Caco-2 (cell line): ENCODE results near the gene ALDH4A1. TPM values are rescaled to one million over a fixed set of nuclear protein-coding genes. Genes with fewer than 3 reads are reported as not detected.

Experiments
- BruUV-seq: library from RNA; stranded (reverse); fragments of 400-500 nt; replicated peaks from 2 replicates; lab custom pipeline; 2021; lab: Mats Ljungman, UMichigan
- CTCF ChIA-PET: fragments of 300-600 bp; sonication (Branson Sonifier 250); formaldehyde crosslinking; loops from one replicate; lab custom pipeline; 2022; ENCODE audit warnings: antibody characterized with exemption; lab: Charles Lee
- POLR2A ChIA-PET: fragments of 300-600 bp; sonication (Branson Sonifier 250); formaldehyde crosslinking; loops from one replicate; lab custom pipeline; 2022; ENCODE audit warnings: antibody characterized with exemption; lab: Charles Lee
- DNase-seq, 2 experiments: peaks; one replicate each; pipeline versions ENCODE4 v3.0.0 to v3.0.0-alpha.2; 2020 to 2022
- H3K27me3 ChIP-seq: replicated peaks from 2 replicates; pipeline ENCODE4 v1.6.0; 2011; ENCODE audit warnings: low read length; ENCODE audit not compliant: control insufficient read depth, insufficient read depth
- H3K36me3 ChIP-seq: 2 replicates; pipeline ENCODE4 v1.5.1; 2011; ENCODE audit warnings: low read length; ENCODE audit not compliant: control insufficient read depth, insufficient read depth
- H3K4me1 ChIP-seq: fragments of 250-450 bp; sonication (Bioruptor Pico); 2 replicates; pipeline ENCODE4 v1.5.1; 2020; ENCODE audit warnings: mild to moderate bottlenecking
- H3K4me3 ChIP-seq: 2 replicates; pipeline ENCODE4 v1.5.1; 2011; ENCODE audit warnings: low read depth, mild to moderate bottlenecking, control low read depth, low read length
- H3K9me3 ChIP-seq: fragments of 250-450 bp; sonication (Bioruptor Pico); 2 replicates; pipeline ENCODE4 v1.5.1; 2020; ENCODE audit warnings: mild to moderate bottlenecking, moderate library complexity
- H3K27ac Mint-ChIP-seq: one replicate; pipeline ENCODE4 v1.8.0; 2022; ENCODE audit warnings: mixed read lengths; ENCODE audit not compliant: unreplicated experiment
- H3K27me3 Mint-ChIP-seq: one replicate; pipeline ENCODE4 v1.8.0; 2022; ENCODE audit warnings: mixed read lengths; ENCODE audit not compliant: insufficient read depth, unreplicated experiment
- H3K36me3 Mint-ChIP-seq: one replicate; pipeline ENCODE4 v1.8.0; 2022; ENCODE audit warnings: mild to moderate bottlenecking, mixed read lengths; ENCODE audit not compliant: insufficient read depth, unreplicated experiment
- H3K4me1 Mint-ChIP-seq: one replicate; pipeline ENCODE4 v1.8.0; 2022; ENCODE audit warnings: low read depth, mixed read lengths; ENCODE audit not compliant: unreplicated experiment
- H3K4me3 Mint-ChIP-seq: one replicate; pipeline ENCODE4 v1.8.0; 2022; ENCODE audit warnings: mild to moderate bottlenecking, moderate library complexity, mixed read lengths; ENCODE audit not compliant: unreplicated experiment
- H3K9me3 Mint-ChIP-seq: one replicate; pipeline ENCODE4 v1.8.0; 2022; ENCODE audit warnings: mixed read lengths; ENCODE audit not compliant: unreplicated experiment
- CTCF ChIP-seq, 2 experiments: fragments of 200-600 bp in 1 of 2; IDR thresholded peaks; 1 replicate in 1 of 2; 2 replicates in 1 of 2; pipeline versions ENCODE4 v1.5.1 to v1.8.0; 2011 to 2022; ENCODE audit warnings: antibody characterized with exemption in 1 of 2, control low read depth in 1 of 2, inconsistent platforms in 1 of 2, low read depth in 1 of 2, low read length in 1 of 2, mild to moderate bottlenecking in 1 of 2, moderate library complexity in 1 of 2; ENCODE audit not compliant: insufficient read depth in 1 of 2, severe bottlenecking in 1 of 2, unreplicated experiment in 1 of 2
- intact Hi-C: fragments of 100-400 bp; cut with micrococcal nuclease; formaldehyde crosslinking; loops from one replicate; pipeline ENCODE4 v1.10.0; 2022; ENCODE audit not compliant: unreplicated experiment
- total RNA-seq: library from RNA; stranded (reverse); gene quantifications from 2 replicates; pipeline ENCODE4 v1.2.3, GENCODE V29; 2022

The ALDH4A1 gene
- total RNA-seq, 1 experiment from 2014 or later = 18.0 TPM

- CTCF ChIA-PET = interaction anchor here (0.6 to 0.8 kb wide), 2 partner anchors 14 to 35 kb away, joined by 3 read pairs; no protein-coding TSS in a partner anchor
- H3K27ac Mint-ChIP-seq = no peak overlapping the region
Measured at GRCh38 chr1:18861590-18861989, 40.8 kb downstream of the ALDH4A1 start.

GRCh38 chr1:18861082-18861481, 41.3 kb downstream of the ALDH4A1 start:
- H3K4me1 Mint-ChIP-seq = no peaks in the 10 kb centered on the region
- no peak overlapping the region for H3K27ac Mint-ChIP-seq
- no peaks in the 10 kb centered on the region for H3K9me3 Mint-ChIP-seq
- Histone ChIP-seq H3K27me3 (no peaks in the 10 kb centered on the region), H3K36me3 (no peaks in the 10 kb centered on the region), H3K4me3 (no peak overlapping the region), H3K4me1 (no peaks in the 10 kb centered on the region), H3K9me3 (no peaks in the 10 kb centered on the region)
- H3K4me3 Mint-ChIP-seq = no peak overlapping the region
- H3K36me3 Mint-ChIP-seq = no peaks in the 10 kb centered on the region
- BruUV-seq = no TSS peak
- peaks cover 6% of the 10 kb centered on the region for H3K27me3 Mint-ChIP-seq
- no peak for TF ChIP-seq CTCF (IDR thresholded peaks at IDR 0.05; ENCODE audit: insufficient read depth in 1 of 2, low read depth in 1 of 2, low read length in 1 of 2, severe bottlenecking in 1 of 2, unreplicated experiment in 1 of 2)
- CTCF ChIA-PET = interaction anchor here (0.6 kb wide), 1 partner anchor 36 kb away, joined by 3 read pairs; no protein-coding TSS in a partner anchor
- POLR2A ChIA-PET = no interaction called here
- intact Hi-C loops = no loop called here
- no peak for DNase-seq

More at GRCh38 chr1:18861590-18861989, 40.8 kb downstream of the ALDH4A1 start:
- POLR2A ChIA-PET = no interaction called here
- intact Hi-C loops = no loop called here
- H3K9me3 Mint-ChIP-seq = no peaks in the 10 kb centered on the region
- H3K4me3 ChIP-seq = no peak overlapping the region
- H3K4me3 Mint-ChIP-seq = no peak overlapping the region
- no peaks in the 10 kb centered on the region for H3K36me3 ChIP-seq
- peaks cover 4% of the 10 kb centered on the region for H3K27me3 Mint-ChIP-seq
- no peaks in the 10 kb centered on the region for H3K9me3 ChIP-seq
- H3K36me3 Mint-ChIP-seq = no peaks in the 10 kb centered on the region
- no peaks in the 10 kb centered on the region for H3K4me1 ChIP-seq
- H3K4me1 Mint-ChIP-seq = no peaks in the 10 kb centered on the region
- no peak for DNase-seq
- no TSS peak for BruUV-seq
- TF ChIP-seq CTCF (IDR thresholded peaks at IDR 0.05; ENCODE audit: insufficient read depth in 1 of 2, low read depth in 1 of 2, low read length in 1 of 2, severe bottlenecking in 1 of 2, unreplicated experiment in 1 of 2) = no peak
- H3K27me3 ChIP-seq = no peaks in the 10 kb centered on the region

GRCh38 chr1:18859560-18859959, 42.8 kb downstream of the ALDH4A1 start, which contains the start of gene TAS1R2:
Gene TAS1R2, minus strand, starts transcription at chr1:18859660. Its CDS starts 0 bp downstream, at chr1:18859660.
- Mint-ChIP-seq H3K27ac (no peak within 1 kb of the TSS), H3K4me3 (no peak within 1 kb of the TSS), H3K27me3 (peaks cover 16% of the 10 kb centered on the region), H3K36me3 (no peaks in the 10 kb centered on the region), H3K4me1 (no peaks in the 10 kb centered on the region), H3K9me3 (no peaks in the 10 kb centered on the region)
- no peaks in the 10 kb centered on the region for H3K4me1 ChIP-seq
- no TSS peak for BruUV-seq
- no peak within 1 kb of the TSS for H3K4me3 ChIP-seq
- CTCF ChIA-PET = no interaction called here
- H3K27me3 ChIP-seq = no peaks in the 10 kb centered on the region; the same call in 1 of the 2 replicates
- intact Hi-C loops = no loop called here
- no peaks in the 10 kb centered on the region for H3K9me3 ChIP-seq
- POLR2A ChIA-PET = interaction anchor here (0.6 kb wide), 1 partner anchor 66 kb away, joined by 6 read pairs; no protein-coding TSS in a partner anchor
- no peaks in the 10 kb centered on the region for H3K36me3 ChIP-seq
- no peak for DNase-seq
- TF ChIP-seq CTCF (IDR thresholded peaks at IDR 0.05; ENCODE audit: insufficient read depth in 1 of 2, low read depth in 1 of 2, low read length in 1 of 2, severe bottlenecking in 1 of 2, unreplicated experiment in 1 of 2) = no peak
